Measurements from ENCODE around the gene PRR29. TPM values are rescaled to one million over a fixed set of nuclear protein-coding genes. Genes with fewer than 3 reads are reported as not detected.
A peak's percentile ranks its signal among the peaks of the same experiment; 100 is the strongest.

PRR29 gene
- total RNA-seq, 4 donors from 2014 or later: 0.30 TPM; not detected in 3

DNA sequence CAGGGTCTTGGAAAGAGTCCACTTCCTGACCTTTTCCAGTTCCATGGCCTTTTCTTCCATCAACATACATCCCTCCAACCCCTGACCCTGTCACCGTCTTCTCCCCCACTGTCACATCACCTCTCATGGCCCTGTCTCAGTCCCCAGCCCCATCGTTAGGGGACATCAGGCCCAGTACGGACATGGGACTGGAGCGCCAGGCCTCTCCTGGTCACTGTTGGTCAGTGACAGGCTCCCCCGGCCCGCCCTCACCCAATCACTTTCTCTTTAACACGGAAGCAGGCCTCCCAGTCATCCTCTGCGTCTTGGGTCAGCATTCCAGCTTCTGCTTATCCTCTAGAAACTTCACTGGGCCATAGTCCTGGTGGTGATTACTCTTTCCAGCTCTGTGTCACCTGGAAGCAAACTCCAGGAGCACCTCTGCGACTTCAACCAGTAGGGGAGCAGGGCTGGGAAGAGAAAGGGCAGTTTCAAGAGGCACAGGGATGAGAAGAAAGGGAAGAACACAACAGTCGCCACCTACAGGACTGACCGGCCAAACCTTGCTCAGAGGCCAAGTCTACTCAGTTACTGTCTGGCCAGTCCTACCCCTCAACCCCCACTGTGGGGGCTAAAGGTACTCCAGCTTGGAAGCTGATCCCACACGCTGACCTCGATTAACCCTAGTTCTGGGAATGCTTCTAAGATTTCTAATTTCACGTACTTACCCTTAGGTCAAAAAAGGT, 38.2 kb downstream of the PRR29 start:
- 87% methylated on average over 14 of the region's 14 CpGs for WGBS
- H3K27me3 ChIP-seq: no peaks in the 10 kb centered on the region
- no peaks in the 10 kb centered on the region for H3K4me1 ChIP-seq
- peak; percentile 49 to 74 for DNase-seq (ENCODE audit: low spot score in 2 of 2)
- H3K9me3 ChIP-seq: no peaks in the 10 kb centered on the region
- H3K27ac ChIP-seq: no peak overlapping the region
- H3K4me3 ChIP-seq: no peak overlapping the region
- H3K36me3 ChIP-seq: peaks cover 13% of the 10 kb centered on the region
- TF ChIP-seq, protein P1, sequence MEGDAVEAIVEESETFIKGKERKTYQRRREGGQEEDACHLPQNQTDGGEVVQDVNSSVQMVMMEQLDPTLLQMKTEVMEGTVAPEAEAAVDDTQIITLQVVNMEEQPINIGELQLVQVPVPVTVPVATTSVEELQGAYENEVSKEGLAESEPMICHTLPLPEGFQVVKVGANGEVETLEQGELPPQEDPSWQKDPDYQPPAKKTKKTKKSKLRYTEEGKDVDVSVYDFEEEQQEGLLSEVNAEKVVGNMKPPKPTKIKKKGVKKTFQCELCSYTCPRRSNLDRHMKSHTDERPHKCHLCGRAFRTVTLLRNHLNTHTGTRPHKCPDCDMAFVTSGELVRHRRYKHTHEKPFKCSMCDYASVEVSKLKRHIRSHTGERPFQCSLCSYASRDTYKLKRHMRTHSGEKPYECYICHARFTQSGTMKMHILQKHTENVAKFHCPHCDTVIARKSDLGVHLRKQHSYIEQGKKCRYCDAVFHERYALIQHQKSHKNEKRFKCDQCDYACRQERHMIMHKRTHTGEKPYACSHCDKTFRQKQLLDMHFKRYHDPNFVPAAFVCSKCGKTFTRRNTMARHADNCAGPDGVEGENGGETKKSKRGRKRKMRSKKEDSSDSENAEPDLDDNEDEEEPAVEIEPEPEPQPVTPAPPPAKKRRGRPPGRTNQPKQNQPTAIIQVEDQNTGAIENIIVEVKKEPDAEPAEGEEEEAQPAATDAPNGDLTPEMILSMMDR (IDR thresholded peaks at IDR 0.05): no peak
- no peak for TF ChIP-seq POLR2A (IDR thresholded peaks at IDR 0.05)
- no peak for TF ChIP-seq POLR2AphosphoS5 (IDR thresholded peaks at IDR 0.05)
- TF ChIP-seq EP300 (IDR thresholded peaks at IDR 0.05): no peak

DNA sequence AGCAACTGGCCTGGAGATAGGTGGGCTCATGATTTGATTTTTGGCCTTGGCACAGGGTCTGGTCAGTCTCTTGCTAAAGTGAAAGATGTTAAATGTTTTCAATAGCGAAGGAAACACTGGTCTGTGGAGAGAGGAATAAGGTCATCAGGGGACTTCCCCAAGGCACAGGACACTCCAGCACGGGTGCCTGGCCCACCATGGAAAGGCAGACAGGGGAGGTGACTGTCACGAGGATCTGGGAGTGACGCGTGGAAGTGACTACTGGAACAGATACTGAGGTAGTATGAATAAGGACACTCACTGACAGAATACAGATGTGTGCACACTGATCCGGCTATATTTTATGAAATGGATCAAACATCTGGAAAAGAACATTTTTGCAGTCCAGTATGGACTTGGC, 39.0 kb downstream of the PRR29 start:
- no peaks in the 10 kb centered on the region for H3K27me3 ChIP-seq
- H3K9me3 ChIP-seq: no peaks in the 10 kb centered on the region
- TF ChIP-seq EP300 (IDR thresholded peaks at IDR 0.05): no peak
- no peak for TF ChIP-seq POLR2AphosphoS5 (IDR thresholded peaks at IDR 0.05)
- TF ChIP-seq POLR2A (IDR thresholded peaks at IDR 0.05): no peak
- TF ChIP-seq, protein P1 (IDR thresholded peaks at IDR 0.05): no peak
- H3K4me1 ChIP-seq: no peaks in the 10 kb centered on the region
- no peak overlapping the region for H3K27ac ChIP-seq
- 87% methylated on average over 6 of the region's 6 CpGs for WGBS
- no peak overlapping the region for H3K4me3 ChIP-seq
- peaks cover 13% of the 10 kb centered on the region for H3K36me3 ChIP-seq
- DNase-seq (ENCODE audit: low spot score in 2 of 2): peak; percentile 20 to 53

DNA sequence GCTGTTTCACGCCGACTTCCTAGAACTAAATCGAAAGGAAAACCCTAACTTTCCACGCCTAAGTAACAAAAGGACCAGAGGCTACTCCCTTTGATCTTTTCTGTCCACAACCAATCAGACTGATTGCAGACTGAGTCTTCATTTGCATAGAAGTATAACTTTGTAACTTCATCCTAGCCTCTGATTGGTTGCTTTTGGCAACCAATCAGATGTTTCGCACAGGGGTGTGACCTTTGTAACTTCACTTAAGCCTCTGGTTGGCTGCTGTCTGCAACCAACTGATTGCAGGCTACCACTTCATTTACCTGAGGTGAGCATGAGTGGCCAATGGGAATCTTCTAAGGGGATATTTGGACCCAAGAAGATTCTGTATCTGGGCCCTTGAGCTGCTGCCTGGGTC, 39.7 kb downstream of the PRR29 start:
- Histone ChIP-seq H3K4me1 (no peaks in the 10 kb centered on the region), H3K27ac (no peak overlapping the region), H3K27me3 (no peaks in the 10 kb centered on the region), H3K36me3 (peaks cover 14% of the 10 kb centered on the region), H3K9me3 (no peaks in the 10 kb centered on the region), H3K4me3 (no peak overlapping the region)
- DNase-seq (ENCODE audit: low spot score in 2 of 2): no peak
- TF ChIP-seq, protein P1 (IDR thresholded peaks at IDR 0.05): no peak
- TF ChIP-seq POLR2A (IDR thresholded peaks at IDR 0.05) (no peak), EP300 (IDR thresholded peaks at IDR 0.05) (no peak), POLR2AphosphoS5 (IDR thresholded peaks at IDR 0.05) (no peak)
- 89% methylated on average over 5 of the region's 5 CpGs for WGBS

DNA sequence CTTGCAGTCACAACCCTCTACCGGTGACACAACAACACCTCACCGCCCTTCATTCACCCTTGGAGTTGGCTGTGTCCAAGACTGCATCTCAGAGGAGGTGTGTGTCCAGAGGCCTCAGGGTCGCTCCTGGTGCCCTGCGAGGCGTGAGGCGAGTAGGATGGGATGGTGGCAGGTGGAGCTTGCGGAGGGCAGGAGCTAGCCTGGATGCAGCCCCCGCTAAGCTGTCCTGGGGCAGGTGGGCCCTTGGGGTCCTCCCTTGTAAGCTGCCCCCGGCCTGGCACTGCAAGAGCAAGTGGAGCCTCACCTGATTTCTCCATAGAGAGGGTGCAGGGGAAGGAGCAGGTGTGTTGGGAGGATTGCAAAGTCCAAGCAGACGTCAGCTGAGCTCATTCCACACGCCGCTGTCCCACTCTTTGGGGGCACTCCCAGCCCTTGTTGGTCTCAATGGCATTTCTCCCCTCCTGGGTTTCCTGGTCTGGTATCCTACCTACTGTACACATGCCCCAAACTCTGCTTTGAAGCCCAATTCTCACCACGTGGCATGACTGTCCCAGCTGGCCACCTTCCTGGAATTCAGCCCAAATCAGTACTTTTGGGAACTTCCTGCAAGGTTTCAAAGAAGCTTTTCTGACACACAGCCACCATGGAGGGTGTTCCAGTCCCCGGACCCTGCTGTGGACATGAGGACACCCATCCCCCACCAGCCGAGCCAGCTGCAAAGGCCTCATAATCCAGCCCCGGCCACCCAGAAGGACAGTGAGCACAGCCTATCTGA, 40.4 kb downstream of the PRR29 start:
- Histone ChIP-seq H3K4me1 (no peaks in the 10 kb centered on the region), H3K36me3 (peaks cover 21% of the 10 kb centered on the region), H3K4me3 (no peak overlapping the region), H3K9me3 (no peaks in the 10 kb centered on the region), H3K27me3 (no peaks in the 10 kb centered on the region), H3K27ac (no peak overlapping the region)
- TF ChIP-seq POLR2AphosphoS5 (IDR thresholded peaks at IDR 0.05) (no peak), EP300 (IDR thresholded peaks at IDR 0.05) (no peak), POLR2A (IDR thresholded peaks at IDR 0.05) (no peak)
- TF ChIP-seq, protein P1 (IDR thresholded peaks at IDR 0.05): no peak
- 91% methylated on average over 15 of the region's 16 CpGs for WGBS
- DNase-seq (ENCODE audit: low spot score in 2 of 2): peak; percentile 44 to 45

DNA sequence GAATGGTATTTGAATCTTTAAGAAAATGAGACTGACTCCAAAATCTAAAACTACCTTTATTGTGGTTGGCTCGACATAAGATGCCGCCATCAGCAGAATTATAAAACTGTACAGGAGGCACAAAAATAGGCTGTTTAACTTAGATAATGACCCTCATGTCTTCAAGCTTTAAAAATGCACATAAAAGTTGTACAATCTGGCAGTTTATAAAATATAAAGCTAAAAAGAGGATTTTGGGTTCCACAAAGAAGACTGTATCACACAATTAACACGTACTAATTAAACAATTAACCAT, 40.9 kb downstream of the PRR29 start:
- no peaks in the 10 kb centered on the region for H3K9me3 ChIP-seq
- no peak for DNase-seq (ENCODE audit: low spot score in 2 of 2)
- no peaks in the 10 kb centered on the region for H3K27me3 ChIP-seq
- H3K27ac ChIP-seq: no peak overlapping the region
- H3K4me3 ChIP-seq: no peak overlapping the region
- peaks cover 26% of the 10 kb centered on the region for H3K36me3 ChIP-seq
- H3K4me1 ChIP-seq: no peaks in the 10 kb centered on the region
- TF ChIP-seq POLR2A (IDR thresholded peaks at IDR 0.05) (no peak), POLR2AphosphoS5 (IDR thresholded peaks at IDR 0.05) (no peak), EP300 (IDR thresholded peaks at IDR 0.05) (no peak)
- TF ChIP-seq, protein P1 (IDR thresholded peaks at IDR 0.05): no peak
- WGBS: 95% methylated on average over 3 of the region's 3 CpGs
